H9 (cell line): Measurements from ENCODE around the gene C2CD4A. TPM values are rescaled to one million over a fixed set of nuclear protein-coding genes. Genes with fewer than 3 reads are reported as not detected.

Experiments
- DNase-seq: peaks from one replicate; pipeline ENCODE4 v3.0.0-alpha.2; 2017
- H2AFZ ChIP-seq: one replicate; pipeline ENCODE4 v1.6.1; 2013; ENCODE audit warnings: mild to moderate bottlenecking, low read length, control low read depth, moderate library complexity
- H2AK5ac ChIP-seq: 2 replicates; pipeline ENCODE4 v1.6.1; 2013; ENCODE audit warnings: low read length, control low read depth, mixed read lengths; ENCODE audit not compliant: insufficient read length
- H2BK120ac ChIP-seq: one replicate; pipeline ENCODE4 v1.6.1; 2013; ENCODE audit warnings: low read depth, mild to moderate bottlenecking, low read length, control low read depth, inconsistent platforms; ENCODE audit not compliant: poor library complexity, severe bottlenecking
- H2BK12ac ChIP-seq: 2 replicates; pipeline ENCODE4 v1.6.1; 2013; ENCODE audit warnings: low read length, control low read depth, mixed read lengths, low read depth; ENCODE audit not compliant: insufficient read length
- H2BK15ac ChIP-seq: 2 replicates; pipeline ENCODE4 v1.6.1; 2013; ENCODE audit warnings: low read depth, low read length, control low read depth
- H2BK20ac ChIP-seq: one replicate; pipeline ENCODE4 v1.6.1; 2013; ENCODE audit warnings: low read depth, mild to moderate bottlenecking, low read length, control low read depth, inconsistent platforms; ENCODE audit not compliant: poor library complexity, severe bottlenecking
- H2BK5ac ChIP-seq: 2 replicates; pipeline ENCODE4 v1.6.1; 2013; ENCODE audit warnings: low read length, control low read depth, mixed read lengths; ENCODE audit not compliant: insufficient read length
- H3K14ac ChIP-seq: 2 replicates; pipeline ENCODE4 v1.6.1; 2013; ENCODE audit warnings: low read length, control low read depth; ENCODE audit not compliant: insufficient read depth
- H3K18ac ChIP-seq: 2 replicates; pipeline ENCODE4 v1.6.1; 2013; ENCODE audit warnings: low read depth, mild to moderate bottlenecking, mixed read lengths, low read length, control low read depth; ENCODE audit not compliant: insufficient read length
- H3K23ac ChIP-seq: 2 replicates; pipeline ENCODE4 v1.6.1; 2013; ENCODE audit warnings: low read length, control low read depth, mixed read lengths, low read depth; ENCODE audit not compliant: insufficient read length
- H3K23me2 ChIP-seq: 2 replicates; pipeline ENCODE4 v1.6.1; 2013; ENCODE audit warnings: low read depth, mild to moderate bottlenecking, mixed read lengths, low read length, control low read depth; ENCODE audit not compliant: insufficient read length, poor library complexity, severe bottlenecking
- H3K27ac ChIP-seq: 2 replicates; pipeline ENCODE4 v1.5.1; 2013; ENCODE audit warnings: low read length, control low read depth, mixed read lengths, low read depth; ENCODE audit not compliant: insufficient read length
- H3K27me3 ChIP-seq: 2 replicates; pipeline ENCODE4 v1.6.1; 2013; ENCODE audit warnings: low read length, control low read depth, inconsistent platforms; ENCODE audit not compliant: insufficient read depth
- H3K4ac ChIP-seq: 2 replicates; pipeline ENCODE4 v1.6.1; 2013; ENCODE audit warnings: low read depth, mild to moderate bottlenecking, control low read depth, inconsistent platforms, low read length, moderate library complexity
- H3K4me1 ChIP-seq: 2 replicates; pipeline ENCODE4 v1.6.1; 2013; ENCODE audit warnings: low read length, control low read depth, inconsistent platforms; ENCODE audit not compliant: insufficient read depth
- H3K4me2 ChIP-seq: 2 replicates; pipeline ENCODE4 v1.6.1; 2013; ENCODE audit warnings: low read length, control low read depth, mixed read lengths; ENCODE audit not compliant: insufficient read length, insufficient read depth
- H3K56ac ChIP-seq: 2 replicates; pipeline ENCODE4 v1.6.1; 2013; ENCODE audit warnings: low read depth, mild to moderate bottlenecking, mixed read lengths, low read length, control low read depth; ENCODE audit not compliant: insufficient read length
- H3K79me1 ChIP-seq: 2 replicates; pipeline ENCODE4 v1.6.1; 2013; ENCODE audit warnings: low read depth, mild to moderate bottlenecking, moderate library complexity, low read length, control low read depth, inconsistent platforms; ENCODE audit not compliant: insufficient read depth, poor library complexity, severe bottlenecking
- H3K79me2 ChIP-seq: 2 replicates; pipeline ENCODE4 v1.6.1; 2013; ENCODE audit warnings: low read length, control low read depth, inconsistent platforms; ENCODE audit not compliant: insufficient read depth
- H3K9ac ChIP-seq: 2 replicates; pipeline ENCODE4 v1.6.1; 2013; ENCODE audit warnings: low read length, control low read depth, mixed read lengths; ENCODE audit not compliant: insufficient read length; ENCODE audit errors: extremely low read depth
- H3K9me3 ChIP-seq: one replicate; pipeline ENCODE4 v1.6.1; 2013; ENCODE audit warnings: low read depth, low read length, inconsistent platforms; ENCODE audit not compliant: control insufficient read depth
- H3T11ph ChIP-seq: one replicate; pipeline ENCODE4 v1.6.1; 2013; ENCODE audit warnings: mild to moderate bottlenecking, low read length, control low read depth, inconsistent platforms
- H4K20me1 ChIP-seq: one replicate; pipeline ENCODE4 v1.6.1; 2013; ENCODE audit not compliant: control insufficient read depth, insufficient read length, insufficient read depth
- H4K5ac ChIP-seq: 2 replicates; pipeline ENCODE4 v1.6.1; 2013; ENCODE audit warnings: low read depth, mild to moderate bottlenecking, mixed read lengths, low read length, control low read depth; ENCODE audit not compliant: insufficient read length
- H4K8ac ChIP-seq: replicated peaks from 2 replicates; pipeline ENCODE4 v1.6.1; 2013; ENCODE audit warnings: low read length, control low read depth, mixed read lengths, low read depth; ENCODE audit not compliant: insufficient read length
- H4K91ac ChIP-seq: 2 replicates; pipeline ENCODE4 v1.6.1; 2013; ENCODE audit warnings: low read depth, mild to moderate bottlenecking, moderate library complexity, mixed read lengths, low read length, control low read depth; ENCODE audit not compliant: insufficient read length
- H3K27ac Mint-ChIP-seq, 3 experiments: 2 replicates in 2 of 3; 3 replicates in 1 of 3; pipeline ENCODE4 v1.8.0; 2020 to 2021; ENCODE audit warnings: mixed read lengths in 3 of 3, mild to moderate bottlenecking in 1 of 3, moderate library complexity in 1 of 3
- H3K27me3 Mint-ChIP-seq: 2 replicates; pipeline ENCODE4 v1.8.0; 2021; ENCODE audit warnings: low read depth, mild to moderate bottlenecking, moderate library complexity, mixed read lengths
- H3K36me3 Mint-ChIP-seq, 3 experiments: 2 replicates in 2 of 3; 3 replicates in 1 of 3; pipeline ENCODE4 v1.8.0; 2020 to 2021; ENCODE audit warnings: low read depth in 3 of 3, mixed read lengths in 3 of 3; ENCODE audit not compliant: insufficient read depth in 1 of 3
- H3K4me1 Mint-ChIP-seq, 2 experiments: 2 replicates each; pipeline ENCODE4 v1.8.0; 2020; ENCODE audit warnings: mixed read lengths in 2 of 2
- H3K4me3 Mint-ChIP-seq, 2 experiments: 2 replicates in 1 of 2; 3 replicates in 1 of 2; pipeline ENCODE4 v1.8.0; 2020 to 2021; ENCODE audit warnings: mild to moderate bottlenecking in 2 of 2, mixed read lengths in 2 of 2, moderate library complexity in 1 of 2
- H3K9me3 Mint-ChIP-seq, 2 experiments: 2 replicates in 1 of 2; 3 replicates in 1 of 2; pipeline ENCODE4 v1.8.0; 2020; ENCODE audit warnings: mild to moderate bottlenecking in 2 of 2, mixed read lengths in 2 of 2, moderate library complexity in 1 of 2
- whole genome bisulfite sequencing: extraction: QIAGEN DNeasy Blood & Tissue Kit; methylation state at CpG from one replicate; pipeline ENCODE4 v1.1.7; 2013; ENCODE audit warnings: missing lambda C conversion rate, low lambda C conversion rate, mixed read lengths; ENCODE audit not compliant: insufficient read length; ENCODE audit errors: extremely low coverage; 5-methylcytosine and 5-hydroxymethylcytosine counted together
- total RNA-seq: library from RNA; stranded (reverse); gene quantifications from 2 replicates; pipeline ENCODE4 v1.2.1, GENCODE V29; 2021
- TF ChIP-seq, protein P1 (sequence below): fragments of 200-600 bp; sonication (generic); conservative IDR thresholded peaks from 3 replicates; pipeline ENCODE4 v1.8.0; 2021; ENCODE audit warnings: antibody characterized with exemption, mild to moderate bottlenecking

C2CD4A gene
- total RNA-seq, 1 experiment from 2014 or later, result not detected

DNA sequence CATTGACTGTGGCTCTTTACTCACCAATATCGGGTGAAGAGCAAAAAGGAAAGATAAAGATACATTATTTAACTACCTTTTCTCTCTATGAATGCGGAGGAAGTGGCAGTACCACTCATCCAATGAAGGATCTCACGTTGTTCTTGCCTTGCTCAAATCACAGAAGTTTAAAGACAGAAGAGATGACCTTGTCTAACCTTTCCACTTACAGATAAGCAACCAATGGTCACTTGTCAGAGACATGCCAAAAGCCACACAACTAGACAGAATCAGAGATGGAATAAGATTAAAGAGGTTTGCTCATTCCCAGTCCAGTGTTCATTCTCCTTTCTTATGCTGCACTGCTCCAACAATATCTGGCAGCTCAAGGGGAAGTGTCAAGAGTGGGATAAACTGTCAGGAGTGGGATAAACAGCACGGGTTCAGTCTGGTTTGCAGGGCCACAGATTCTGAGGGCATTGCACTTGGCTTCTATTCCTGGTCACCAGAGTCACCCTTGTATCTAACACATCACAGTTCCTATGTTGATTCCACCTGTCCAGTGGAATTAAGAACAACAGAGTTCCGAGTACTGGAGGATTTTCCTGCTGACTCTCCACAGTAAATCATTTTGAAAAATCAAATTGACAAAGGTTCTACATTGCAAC lies 13.2 kb upstream of the C2CD4A start:
- Histone ChIP-seq H3K23me2 (no peaks in the 10 kb centered on the region), H4K20me1 (no peaks in the 10 kb centered on the region), H3K27ac (no peak overlapping the region), H2BK20ac (no peak overlapping the region), H2BK120ac (no peak overlapping the region), H3K4me1 (no peaks in the 10 kb centered on the region), H4K91ac (no peak overlapping the region), H3K4ac (no peak overlapping the region), H3K27me3 (no peaks in the 10 kb centered on the region), H2AK5ac (no peak overlapping the region), H2AFZ (no peak overlapping the region), H3K79me1 (peaks cover 2% of the 10 kb centered on the region), H3K79me2 (0 out of 2 replicates have a peak, but pooled peaks cover 2% of the 10 kb centered on the region), H4K5ac (no peak overlapping the region), H4K8ac (no peak overlapping the region), H3K56ac (no peak overlapping the region), H2BK15ac (no peak overlapping the region), H3K9ac (no peak overlapping the region), H3K18ac (no peak overlapping the region), H3K14ac (no peak overlapping the region), H3K9me3 (no peaks in the 10 kb centered on the region), H3K4me2 (no peak overlapping the region), H2BK5ac (no peak overlapping the region), H3T11ph (no peak overlapping the region), H3K23ac (no peak overlapping the region), H2BK12ac (no peak overlapping the region)
- no peak for DNase-seq
- Mint-ChIP-seq H3K4me3 (no peak overlapping the region), H3K4me1 (no peaks in the 10 kb centered on the region), H3K27me3 (no peaks in the 10 kb centered on the region), H3K36me3 (peaks cover 2 to 3% (median 3%) of the 10 kb centered on the region in 3 experiments; a peak in 5 of 7 replicates), H3K9me3 (0 out of 5 replicates have a peak, but pooled peaks cover 0 to 2% of the 10 kb centered on the region in 2 experiments), H3K27ac (no peak overlapping the region)
- WGBS, result no CpG with 5 or more reads among the region's 5 CpGs
- TF ChIP-seq, protein P1, sequence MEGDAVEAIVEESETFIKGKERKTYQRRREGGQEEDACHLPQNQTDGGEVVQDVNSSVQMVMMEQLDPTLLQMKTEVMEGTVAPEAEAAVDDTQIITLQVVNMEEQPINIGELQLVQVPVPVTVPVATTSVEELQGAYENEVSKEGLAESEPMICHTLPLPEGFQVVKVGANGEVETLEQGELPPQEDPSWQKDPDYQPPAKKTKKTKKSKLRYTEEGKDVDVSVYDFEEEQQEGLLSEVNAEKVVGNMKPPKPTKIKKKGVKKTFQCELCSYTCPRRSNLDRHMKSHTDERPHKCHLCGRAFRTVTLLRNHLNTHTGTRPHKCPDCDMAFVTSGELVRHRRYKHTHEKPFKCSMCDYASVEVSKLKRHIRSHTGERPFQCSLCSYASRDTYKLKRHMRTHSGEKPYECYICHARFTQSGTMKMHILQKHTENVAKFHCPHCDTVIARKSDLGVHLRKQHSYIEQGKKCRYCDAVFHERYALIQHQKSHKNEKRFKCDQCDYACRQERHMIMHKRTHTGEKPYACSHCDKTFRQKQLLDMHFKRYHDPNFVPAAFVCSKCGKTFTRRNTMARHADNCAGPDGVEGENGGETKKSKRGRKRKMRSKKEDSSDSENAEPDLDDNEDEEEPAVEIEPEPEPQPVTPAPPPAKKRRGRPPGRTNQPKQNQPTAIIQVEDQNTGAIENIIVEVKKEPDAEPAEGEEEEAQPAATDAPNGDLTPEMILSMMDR, result no peak
